ENCODE results near the gene OLIG2.
A peak's percentile ranks its signal among the peaks of the same experiment; 100 is the strongest.

Gene OLIG2

GRCh38 chr21:33036430-33037162 is 10.9 kb downstream of the OLIG2 start:
- peak; percentile 86 for ATAC-seq
- no peak for TF ChIP-seq TOX (CRISPR knock-in tag; IDR thresholded peaks at IDR 0.05; ENCODE audit: borderline replicate concordance)

- ATAC-seq: no peak
- TF ChIP-seq ZFP3 (CRISPR knock-in tag; IDR thresholded peaks at IDR 0.05) (no peak), POU6F1 (CRISPR knock-in tag; IDR thresholded peaks at IDR 0.05; ENCODE audit: borderline replicate concordance, low read depth) (no peak), TCF4 (CRISPR knock-in tag; IDR thresholded peaks at IDR 0.05; ENCODE audit: borderline replicate concordance) (no peak)
These were observed 11.8 kb downstream of the OLIG2 start for GRCh38 chr21:33037501-33037900.

- TF ChIP-seq PATZ1 (CRISPR knock-in tag; IDR thresholded peaks at IDR 0.05; ENCODE audit: borderline replicate concordance) (no peak), SNAI2 (CRISPR knock-in tag; IDR thresholded peaks at IDR 0.05) (no peak), ZFP30 (CRISPR knock-in tag; IDR thresholded peaks at IDR 0.05) (no peak), TSHZ2 (CRISPR knock-in tag; IDR thresholded peaks at IDR 0.05) (no peak), CREB5 (CRISPR knock-in tag; IDR thresholded peaks at IDR 0.05; ENCODE audit: low read depth) (no peak)
- no peak for ATAC-seq
These were observed 13.8 kb downstream of the OLIG2 start for GRCh38 chr21:33039536-33039935.

- TF ChIP-seq ZNF70 (CRISPR knock-in tag; IDR thresholded peaks at IDR 0.05) (no peak), ZFP3 (CRISPR knock-in tag; IDR thresholded peaks at IDR 0.05) (no peak), ESRRG (CRISPR knock-in tag; IDR thresholded peaks at IDR 0.05) (no peak), GLIS3 (CRISPR knock-in tag; IDR thresholded peaks at IDR 0.05) (no peak), OSR1 (CRISPR knock-in tag; IDR thresholded peaks at IDR 0.05) (no peak), BACH2 (CRISPR knock-in tag; IDR thresholded peaks at IDR 0.05; ENCODE audit: borderline replicate concordance) (no peak), TOX (CRISPR knock-in tag; IDR thresholded peaks at IDR 0.05; ENCODE audit: borderline replicate concordance) (no peak), PATZ1 (CRISPR knock-in tag; IDR thresholded peaks at IDR 0.05; ENCODE audit: borderline replicate concordance) (no peak), ZNF8 (CRISPR knock-in tag; IDR thresholded peaks at IDR 0.05) (no peak), CSDC2 (CRISPR knock-in tag; IDR thresholded peaks at IDR 0.05) (no peak)
- ATAC-seq: no peak
These were observed 14.5 kb downstream of the OLIG2 start for GRCh38 chr21:33040215-33040614.

- no peak for ATAC-seq
- TF ChIP-seq ISL1 (CRISPR knock-in tag; IDR thresholded peaks at IDR 0.05) (no peak), CREB5 (CRISPR knock-in tag; IDR thresholded peaks at IDR 0.05; ENCODE audit: low read depth) (no peak), RARB (CRISPR knock-in tag; IDR thresholded peaks at IDR 0.05) (no peak), PPARA (CRISPR knock-in tag; IDR thresholded peaks at IDR 0.05; ENCODE audit: borderline replicate concordance) (no peak), SNAI2 (CRISPR knock-in tag; IDR thresholded peaks at IDR 0.05) (no peak), PATZ1 (CRISPR knock-in tag; IDR thresholded peaks at IDR 0.05; ENCODE audit: borderline replicate concordance) (no peak), CSDC2 (CRISPR knock-in tag; IDR thresholded peaks at IDR 0.05) (no peak), ZNF70 (CRISPR knock-in tag; IDR thresholded peaks at IDR 0.05) (no peak), BACH2 (CRISPR knock-in tag; IDR thresholded peaks at IDR 0.05; ENCODE audit: borderline replicate concordance) (no peak), ZFP3 (CRISPR knock-in tag; IDR thresholded peaks at IDR 0.05) (no peak), ESRRG (CRISPR knock-in tag; IDR thresholded peaks at IDR 0.05) (no peak), TOX (CRISPR knock-in tag; IDR thresholded peaks at IDR 0.05; ENCODE audit: borderline replicate concordance) (no peak), ZC3H10 (CRISPR knock-in tag; IDR thresholded peaks at IDR 0.05) (no peak), GLIS3 (CRISPR knock-in tag; IDR thresholded peaks at IDR 0.05) (no peak)
These were observed 16.2 kb downstream of the OLIG2 start for GRCh38 chr21:33041981-33042380.
